Measurements from ENCODE around the gene ABCG5. TPM values are rescaled to one million over a fixed set of nuclear protein-coding genes. Genes with fewer than 3 reads are reported as not detected.
A peak's percentile ranks its signal among the peaks of the same experiment; 100 is the strongest.

ABCG5 gene
- total and polyA plus RNA-seq, 2 of the 4 experiments (the other 2 are of a cell fraction) = not detected

GRCh38 chr2:43882312-43882711, 43.7 kb upstream of the ABCG5 start:
- no TSS peak for BruUV-seq (replicated peaks)

More at GRCh38 chr2:43882312-43882711, 43.7 kb upstream of the ABCG5 start:
- peaks cover 4% of the 10 kb centered on the region for H3K4me1 ChIP-seq (ENCODE audit: control insufficient read depth, insufficient read depth, low read length)
- H4K20me1 ChIP-seq (ENCODE audit: insufficient read depth, low read length) = no peaks in the 10 kb centered on the region
- no peak overlapping the region for H2BK5ac ChIP-seq (ENCODE audit: low read depth, low read length, poor library complexity, severe bottlenecking)
- no peak for TF ChIP-seq RAD21 (IDR thresholded peaks at IDR 0.05; ENCODE audit: low read length)
- TF ChIP-seq ELK1 (IDR thresholded peaks at IDR 0.05; ENCODE audit: borderline replicate concordance, low read depth, low read length) = no peak
- TF ChIP-seq RFX5 (IDR thresholded peaks at IDR 0.05; ENCODE audit: low read depth, low read length) = no peak
- no peak for TF ChIP-seq RCOR1 (IDR thresholded peaks at IDR 0.05; ENCODE audit: insufficient replicate concordance, low read length)
- no peak overlapping the region for H3K18ac ChIP-seq (ENCODE audit: low read depth, low read length)
- H3K9me3 ChIP-seq (ENCODE audit: control insufficient read depth, insufficient read depth, low read length) = no peaks in the 10 kb centered on the region
- CTCF ChIA-PET = interaction anchor here (1.5 kb wide), 1 partner anchor 56 kb away, joined by 3 read pairs; no protein-coding TSS in a partner anchor
- in situ Hi-C loops (cut with MboI; ENCODE audit: low sequenced_read_pairs) = no loop called here
- H3K23ac ChIP-seq (ENCODE audit: low read depth, low read length) = no peak overlapping the region
- no peak overlapping the region for H2BK20ac ChIP-seq (ENCODE audit: low read depth, low read length)
- no peak for ATAC-seq (ENCODE audit: low read depth)
- H3K4ac ChIP-seq (ENCODE audit: low read depth, low read length) = peak overlapping the region; percentile 45; the same call in 1 of the 2 replicates
- no peak overlapping the region; the same call in 2 of the 3 replicates for H2BK15ac ChIP-seq (ENCODE audit: low read depth, low read length)
- no peak overlapping the region for H2AK9ac ChIP-seq (replicated peaks; ENCODE audit: low read depth, low read length, poor library complexity)
- no peak overlapping the region for H4K8ac ChIP-seq (ENCODE audit: low read depth in 2 of 2, low read length in 2 of 2)
- no peak overlapping the region for H2AFZ ChIP-seq (replicated peaks; ENCODE audit: low read length, poor library complexity)
- WGBS, 2 experiments (ENCODE audit: extremely low coverage in 2 of 2, insufficient read length in 1 of 2) = no CpG with 5 or more reads among the region's 4 CpGs
- H3K79me1 ChIP-seq (ENCODE audit: low read depth in 1 of 2, low read length in 2 of 2) = no peaks in the 10 kb centered on the region
- H4K5ac ChIP-seq (ENCODE audit: low read depth, low read length) = no peak overlapping the region
- no peaks in the 10 kb centered on the region; the same call in none of the 2 replicates for H3K27me3 ChIP-seq (ENCODE audit: control insufficient read depth, insufficient read depth, low read length)
- POLR2A ChIA-PET (ENCODE audit: unreplicated experiment) = no interaction called here
- no peak overlapping the region for H4K91ac ChIP-seq (ENCODE audit: insufficient read depth, low read depth, low read length)
- H3K4me2 ChIP-seq (ENCODE audit: low read depth, low read length) = peak overlapping the region; percentile 36; the same call in 1 of the 2 replicates
- intact Hi-C loops (cut with micrococcal nuclease) = no loop called here
- no peak overlapping the region for H3K56ac ChIP-seq (ENCODE audit: extremely low read depth, insufficient read depth, low read length)
- DNase-seq = no peak
- dilution Hi-C loops (cut with HindIII; ENCODE audit: low sequenced_read_pairs, unreplicated experiment) = no loop called here
- no peak overlapping the region for H3K27ac ChIP-seq (ENCODE audit: insufficient read depth, low read length)
- H3K36me3 ChIP-seq (ENCODE audit: control insufficient read depth, insufficient read depth, low read length) = peaks cover 11% of the 10 kb centered on the region
- H2AK5ac ChIP-seq (ENCODE audit: low read depth, low read length) = no peak overlapping the region
- peaks cover 7% of the 10 kb centered on the region for H3K9me1 ChIP-seq (ENCODE audit: insufficient read depth, low read length)
- H3K4me3 ChIP-seq (ENCODE audit: insufficient read depth, low read depth, low read length) = no peak overlapping the region
- H3K9ac ChIP-seq (ENCODE audit: low read depth, low read length) = no peak overlapping the region
- H3K14ac ChIP-seq (replicated peaks; ENCODE audit: low read depth, low read length) = no peak overlapping the region; the same call in 1 of the 2 replicates
- no peak overlapping the region for H2BK120ac ChIP-seq (ENCODE audit: low read depth, low read length)

All from IMR-90 (cell line).